CD4-positive, alpha-beta T cell treated with Interferon gamma for 1 hour (primary cell): ENCODE measurements around the gene SH3BP2.
"Not testable (repeated sequence)": the region's sequence is repeated elsewhere in the genome, so short reads cannot be mapped to it uniquely, and the experiment has no call there.

Source experiments
- DNase-seq: peaks from one replicate; pipeline ENCODE4 v3.0.0-alpha.2; 2020

Gene SH3BP2

DNA sequence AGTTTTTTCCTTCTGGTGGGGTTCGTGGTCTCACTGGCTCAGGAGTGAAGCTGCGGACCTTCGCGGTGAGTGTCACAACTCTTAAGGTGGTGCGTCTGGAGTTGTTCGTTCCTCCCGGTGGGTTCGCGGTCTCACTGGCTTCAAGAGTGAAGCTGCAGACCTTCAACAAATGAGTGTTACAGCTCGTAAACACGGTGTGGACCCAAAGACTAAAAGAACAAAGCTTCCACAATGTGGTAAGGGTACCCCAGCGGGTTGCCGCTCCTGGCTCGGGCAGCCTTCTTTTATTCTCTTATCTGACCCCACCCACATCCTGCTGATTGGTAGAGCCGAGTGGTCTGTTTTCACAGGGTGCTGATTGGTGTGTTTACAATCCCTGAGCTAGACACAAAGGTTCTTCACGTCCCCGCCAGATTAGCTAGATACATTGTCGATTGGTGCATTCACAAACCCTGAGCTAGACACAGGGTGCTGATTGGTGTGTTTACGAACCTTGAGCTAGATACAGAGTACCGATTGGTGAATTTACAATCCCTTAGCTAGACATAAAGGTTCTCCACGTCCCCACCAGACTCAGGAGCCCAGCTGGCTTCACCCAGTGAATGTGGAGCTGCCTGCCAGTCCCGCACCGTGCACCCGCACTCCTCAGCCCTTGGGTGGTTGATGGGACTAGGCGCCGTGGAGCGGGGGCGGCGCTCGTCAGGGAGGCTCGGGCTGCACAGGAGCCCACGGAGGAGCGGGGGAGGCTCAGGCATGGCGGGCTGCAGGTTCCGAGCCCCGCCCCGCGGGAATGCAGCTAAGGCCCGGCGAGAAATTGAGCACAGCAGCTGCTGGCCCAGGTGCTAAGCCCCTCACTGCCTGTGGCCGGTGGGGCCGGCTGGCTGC, 30.2 kb upstream of the SH3BP2 start:
- DNase-seq: not testable (repeated sequence)

DNA sequence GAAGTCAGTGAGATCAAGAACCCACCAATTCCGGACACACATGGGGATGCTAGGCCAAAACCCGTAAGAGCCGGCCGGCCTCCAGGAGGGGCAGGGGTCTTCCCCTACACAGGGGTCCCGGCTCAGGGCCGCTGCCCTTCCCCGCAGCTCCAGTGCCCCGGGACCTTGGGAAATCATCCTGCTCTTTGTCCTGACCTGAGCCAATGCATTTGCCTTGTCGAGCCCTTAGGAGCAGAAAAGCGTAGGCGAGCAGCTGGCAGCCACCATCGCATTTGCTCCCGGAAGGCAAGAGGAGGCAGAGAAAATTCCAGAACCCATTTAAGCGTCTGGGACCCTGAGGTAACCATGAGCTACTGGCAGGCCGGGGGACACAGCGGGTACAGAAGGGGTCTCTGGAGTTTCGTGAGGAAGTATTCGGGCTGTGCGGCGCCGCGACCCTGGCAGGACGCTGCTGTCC, 29.3 kb upstream of the SH3BP2 start:
- no peak for DNase-seq

DNA sequence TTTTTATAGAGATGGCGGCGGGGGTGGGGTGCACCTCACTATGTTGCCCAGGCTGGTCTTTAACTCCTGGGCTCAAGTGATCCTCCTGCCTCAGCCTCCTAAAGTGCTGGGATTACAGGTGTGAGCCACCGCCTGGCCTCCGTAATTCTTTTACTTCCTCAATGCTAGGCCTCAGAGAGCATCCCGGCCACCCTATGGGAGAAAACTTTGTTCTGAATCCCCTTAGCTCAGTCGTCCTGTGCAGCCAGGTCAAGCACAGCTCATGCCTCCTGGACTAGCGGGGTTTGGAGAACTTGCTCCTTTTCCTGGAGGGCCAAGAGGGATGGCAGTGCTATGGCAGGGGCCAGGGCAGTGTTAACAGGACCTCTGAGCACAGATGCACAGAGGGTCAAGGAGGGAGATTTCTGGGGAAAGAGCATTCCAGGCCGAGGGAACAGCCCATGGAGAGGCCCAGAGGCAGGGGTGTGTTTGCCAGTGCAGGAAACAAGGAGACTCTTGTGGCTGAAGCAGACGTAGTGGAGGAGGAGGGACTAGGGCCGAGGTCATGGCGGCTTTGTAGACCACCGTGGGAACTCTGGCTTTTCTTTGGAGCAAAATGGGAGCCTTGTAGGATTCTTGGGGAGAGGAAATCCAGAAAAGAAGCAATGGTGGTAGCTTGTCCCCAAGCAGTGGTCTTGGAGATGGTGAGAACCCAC, 26.9 kb upstream of the SH3BP2 start:
- no peak for DNase-seq

DNA sequence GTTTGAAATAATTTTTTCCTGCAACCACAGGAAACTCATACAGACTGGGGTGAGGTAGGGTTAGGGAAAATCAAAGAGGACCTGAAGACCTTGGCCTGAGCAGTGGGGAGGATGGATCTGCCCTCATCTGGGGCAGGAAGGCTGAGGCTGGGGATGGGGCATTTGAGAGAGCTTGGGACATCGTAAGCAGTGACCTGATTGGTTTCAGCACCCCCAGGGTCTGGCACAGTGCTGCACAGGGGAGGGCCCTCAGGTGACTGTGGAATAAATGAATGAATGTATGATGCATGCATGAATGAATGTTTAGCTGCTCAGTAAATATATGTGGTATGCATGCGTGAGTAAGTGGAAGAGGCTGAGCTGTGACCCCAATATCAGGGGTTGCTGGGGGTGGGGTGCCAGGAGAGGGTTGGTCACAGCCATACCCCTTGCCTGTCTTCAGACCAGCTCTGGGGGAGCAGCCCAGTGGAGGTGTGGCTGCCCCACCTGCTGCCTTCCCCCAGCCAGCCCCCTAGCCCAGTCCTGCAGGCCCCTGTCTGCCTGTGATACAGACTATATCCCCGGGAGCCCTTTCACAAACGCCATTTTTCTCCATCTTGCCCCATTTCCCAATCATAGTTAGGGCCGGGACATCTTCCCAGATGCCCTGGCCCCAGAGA, 25.7 kb upstream of the SH3BP2 start:
- DNase-seq: no peak

DNA sequence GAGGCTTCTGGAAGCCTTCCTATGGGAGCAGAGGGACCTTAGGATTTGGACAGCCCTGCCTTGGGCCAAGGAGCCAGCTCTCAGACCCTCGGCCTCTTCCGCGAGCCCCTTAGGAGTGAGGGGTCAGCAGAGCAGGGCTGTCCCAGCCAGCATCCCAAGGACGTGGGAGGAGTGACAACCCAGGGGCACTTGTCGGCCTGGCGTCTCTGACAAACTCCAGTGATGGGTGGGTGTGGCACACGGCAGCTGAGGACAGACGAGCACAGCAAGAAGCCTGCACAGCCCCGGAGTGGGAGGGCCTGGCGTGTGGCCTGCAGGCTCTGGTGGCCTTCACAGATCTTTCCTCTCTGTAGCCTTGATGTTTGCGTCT, 25.2 kb upstream of the SH3BP2 start:
- DNase-seq: no peak

DNA sequence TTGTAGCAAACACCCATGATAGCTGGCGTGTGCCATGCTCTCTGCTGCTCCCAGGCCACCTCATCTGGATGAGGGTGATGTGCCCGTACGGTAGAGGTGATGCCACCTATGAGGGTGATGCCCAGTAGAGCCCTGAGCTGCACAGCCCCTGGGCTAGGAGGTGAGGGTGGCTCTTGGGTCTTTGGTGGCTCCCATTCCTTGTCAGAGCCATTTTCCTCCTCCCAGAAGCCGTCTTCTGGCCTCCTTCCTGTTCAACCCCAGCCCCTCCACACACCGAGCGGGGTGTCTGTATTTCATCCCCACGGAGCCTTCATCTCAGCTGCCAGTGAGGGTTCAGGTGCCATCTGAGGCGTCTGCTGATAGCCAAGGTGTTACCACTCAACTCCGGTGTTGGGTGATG, 24.8 kb upstream of the SH3BP2 start:
- no peak for DNase-seq

DNA sequence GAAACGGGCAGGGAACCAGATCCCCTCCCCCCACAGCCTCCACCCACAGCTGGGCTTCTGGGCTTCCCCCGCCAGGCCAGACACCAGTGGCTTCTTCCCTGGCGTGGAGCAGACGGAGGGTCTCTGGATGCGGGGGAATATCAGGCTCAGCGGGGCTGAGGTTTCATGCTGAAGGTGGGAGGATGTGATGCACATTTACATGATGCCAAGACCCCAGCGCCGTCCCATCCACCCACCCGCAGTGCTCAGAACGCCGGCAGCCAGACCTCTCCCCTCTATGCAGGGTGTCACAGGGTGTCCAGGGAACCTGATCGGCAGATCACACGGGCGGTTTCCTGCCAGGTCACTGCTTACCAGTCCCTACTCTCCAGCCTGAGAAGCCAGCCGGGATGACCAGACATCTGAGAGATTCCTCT, 24.0 kb upstream of the SH3BP2 start:
- no peak for DNase-seq

DNA sequence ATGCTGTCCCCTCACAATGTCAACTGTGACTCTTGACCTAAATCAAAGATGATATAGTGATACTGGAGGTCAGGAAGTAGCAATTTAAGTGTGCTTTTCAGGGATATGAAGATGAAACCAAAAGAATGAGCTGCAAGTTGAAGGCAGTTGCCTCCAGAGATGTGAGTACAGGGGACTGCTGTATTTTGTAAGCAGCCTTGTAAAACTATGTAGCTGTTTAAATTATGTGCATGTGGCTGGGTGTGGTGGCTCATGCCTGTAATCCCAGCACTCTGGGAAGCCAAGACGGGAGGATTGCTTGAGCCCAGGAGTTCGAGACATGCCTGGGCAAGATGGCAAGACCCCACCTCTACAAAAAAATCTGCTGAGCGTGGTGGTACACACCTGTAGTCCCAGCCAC, 21.6 kb upstream of the SH3BP2 start:
- DNase-seq: no peak

DNA sequence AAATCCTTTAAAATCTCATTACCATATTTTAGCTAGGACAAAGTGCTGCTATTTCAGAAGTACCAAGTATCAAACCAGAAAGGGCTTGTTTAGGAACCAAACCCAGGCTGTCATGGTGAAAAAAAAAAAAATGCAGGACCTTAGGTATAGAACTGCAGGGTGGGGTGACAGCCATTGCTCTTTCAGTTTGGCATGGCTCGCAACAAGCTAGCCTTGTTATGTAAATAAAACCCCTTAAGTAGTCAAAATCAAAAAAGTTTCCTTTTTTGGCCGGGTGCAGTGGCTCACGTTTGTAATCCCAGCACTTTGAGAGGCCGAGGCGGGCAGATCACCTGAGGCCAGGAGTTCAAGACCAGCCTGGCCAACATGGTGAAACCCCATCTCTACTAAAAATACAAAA, 12.2 kb upstream of the SH3BP2 start:
- not testable (repeated sequence) for DNase-seq

DNA sequence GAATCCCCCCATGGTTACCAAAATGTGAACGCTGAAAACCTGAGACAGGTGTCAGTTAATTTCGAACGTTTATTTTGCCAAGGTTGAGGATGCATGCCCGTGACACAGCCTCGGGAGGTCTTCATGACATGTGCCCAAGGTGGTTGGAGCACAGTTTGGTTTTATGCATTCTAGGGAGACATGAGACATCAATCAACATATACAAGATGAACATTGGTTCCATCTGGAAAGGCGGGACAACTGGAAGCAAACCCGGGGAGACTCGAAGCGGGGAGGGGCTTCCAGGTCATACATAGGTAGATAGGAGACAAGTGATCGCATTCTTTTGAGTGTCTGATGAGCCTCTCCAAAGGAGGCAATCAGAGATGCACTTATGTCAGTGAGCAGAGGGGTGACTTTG, 11.0 kb upstream of the SH3BP2 start:
- DNase-seq: no peak

DNA sequence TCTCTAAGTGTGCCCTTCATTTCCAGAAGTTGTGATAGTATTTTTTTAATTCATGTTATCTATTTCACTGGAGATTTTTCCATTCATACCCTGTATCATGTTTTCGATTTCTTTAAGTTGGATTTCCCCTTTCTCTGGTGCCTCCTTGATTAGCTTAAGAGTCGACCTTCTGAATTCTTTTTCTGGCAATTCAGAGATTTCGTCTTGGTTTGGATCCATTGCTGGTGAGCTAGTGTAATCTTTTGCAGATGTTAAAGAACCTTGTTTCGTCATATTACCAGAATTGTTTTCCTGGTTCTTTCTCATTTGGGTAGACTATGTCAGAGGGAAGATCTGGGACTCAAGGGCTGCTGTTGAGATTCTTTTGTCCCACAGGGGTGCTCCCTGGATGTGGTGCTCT, 9.1 kb upstream of the SH3BP2 start:
- no peak for DNase-seq

DNA sequence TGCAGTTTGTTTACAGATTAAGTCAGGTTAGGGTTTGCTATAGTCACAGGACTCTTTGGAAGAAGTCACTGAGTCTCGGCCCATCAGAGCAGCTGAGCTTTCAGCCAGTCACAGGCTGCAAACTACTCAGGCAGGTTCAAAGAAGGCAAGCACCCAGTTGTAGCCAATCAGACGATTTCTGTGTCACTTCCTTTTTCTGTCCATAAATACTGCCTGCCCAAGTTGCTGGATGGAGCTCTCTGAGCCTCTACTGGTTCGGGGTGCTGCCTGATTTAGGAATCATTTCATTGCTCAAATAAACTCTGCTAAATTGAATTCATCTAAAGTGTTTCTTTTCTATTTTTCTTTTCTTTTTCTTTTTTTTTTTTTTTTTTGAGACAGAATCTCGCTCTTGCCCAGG, 7.3 kb upstream of the SH3BP2 start:
- DNase-seq: peak; percentile 72

DNA sequence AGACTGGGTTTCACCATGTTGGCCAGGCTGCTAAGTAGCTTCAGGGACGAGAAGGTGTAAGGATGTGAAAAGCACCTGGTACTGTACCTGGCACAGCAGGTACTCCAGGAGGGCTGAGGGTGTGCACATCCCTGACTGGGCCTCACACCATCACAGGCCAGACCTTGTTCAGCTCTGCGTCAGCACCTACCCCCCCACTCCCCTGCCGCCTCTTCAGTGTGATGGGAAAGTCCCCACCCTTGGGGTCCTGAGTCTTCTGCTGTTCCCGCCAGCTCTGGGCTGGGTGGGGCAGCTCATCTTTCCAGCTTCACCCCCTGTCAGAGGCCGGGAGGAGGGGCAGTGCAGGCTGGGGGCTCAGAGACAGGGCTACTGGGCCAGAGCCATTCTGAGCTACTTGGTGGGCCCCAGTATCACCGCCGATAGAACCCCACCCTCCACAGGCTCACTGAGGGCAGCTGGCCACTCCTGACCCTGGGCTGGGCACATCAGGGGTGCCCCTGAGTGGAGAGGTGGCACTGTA, 6.7 kb upstream of the SH3BP2 start:
- peak; percentile 87 for DNase-seq

DNA sequence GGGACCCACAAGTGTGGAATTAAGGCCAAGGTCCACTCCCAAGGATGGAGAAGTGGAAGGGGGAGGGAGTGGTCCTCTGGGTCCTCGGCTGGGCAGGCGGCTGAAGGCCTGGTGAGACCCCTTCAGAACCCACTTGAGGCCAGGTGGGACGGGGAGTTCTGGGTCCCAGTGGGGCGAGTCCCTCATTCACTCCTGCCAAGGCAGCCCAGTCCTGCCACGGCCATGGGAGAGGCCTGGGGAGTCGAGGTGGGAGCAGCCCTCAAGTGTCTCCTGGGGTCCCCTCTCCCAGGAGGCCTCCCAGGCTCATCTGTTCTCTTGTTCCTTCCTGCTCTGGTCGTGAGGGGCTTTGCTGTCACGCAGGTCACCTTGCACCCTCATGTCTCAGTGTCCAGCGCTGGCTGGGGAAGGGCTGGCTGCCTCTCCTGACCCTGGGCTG, 6.1 kb upstream of the SH3BP2 start:
- DNase-seq: no peak

DNA sequence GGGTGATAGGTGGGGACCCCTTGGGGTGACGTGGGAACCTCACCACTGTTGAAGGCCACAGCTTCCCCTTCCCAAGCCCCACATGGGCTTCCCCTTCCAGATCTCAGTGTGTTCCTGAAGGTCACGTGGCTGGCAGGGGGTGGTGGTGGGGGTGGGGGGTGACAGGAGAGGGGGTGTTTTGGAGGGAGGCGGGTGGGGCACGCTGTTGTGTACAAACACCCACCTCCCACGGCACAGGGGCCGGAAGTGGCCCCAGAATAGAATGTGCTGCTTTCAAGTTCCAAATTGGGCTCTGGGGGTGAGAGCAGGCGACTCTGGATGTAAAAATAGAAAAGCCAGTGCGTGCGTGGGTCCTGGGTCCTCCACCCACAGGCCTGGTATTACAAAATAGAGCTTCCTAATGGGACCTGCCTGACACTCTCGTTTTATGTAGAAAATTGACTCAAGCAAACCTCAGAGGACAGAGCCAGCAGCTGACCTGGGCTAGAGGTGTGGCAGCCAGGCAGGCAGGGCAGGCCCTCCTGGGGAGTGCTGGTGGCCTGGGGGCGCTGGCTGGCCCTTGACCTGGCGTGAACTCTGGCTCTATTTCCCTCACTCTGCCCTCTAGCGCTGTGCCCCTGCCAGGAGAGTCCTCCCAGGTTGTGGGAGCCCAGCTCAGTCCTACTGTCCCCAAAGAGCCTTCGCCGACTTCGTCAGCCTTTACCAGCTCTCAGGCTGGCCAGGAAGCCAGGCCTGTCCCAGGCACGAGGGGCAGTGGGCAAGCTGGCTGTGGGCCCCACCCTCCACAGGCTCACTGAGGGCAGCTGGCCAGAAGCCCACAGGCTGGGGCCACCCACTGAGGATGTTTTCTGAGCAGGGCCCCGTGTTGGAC, 5.4 kb upstream of the SH3BP2 start:
- DNase-seq: peak; percentile 88

DNA sequence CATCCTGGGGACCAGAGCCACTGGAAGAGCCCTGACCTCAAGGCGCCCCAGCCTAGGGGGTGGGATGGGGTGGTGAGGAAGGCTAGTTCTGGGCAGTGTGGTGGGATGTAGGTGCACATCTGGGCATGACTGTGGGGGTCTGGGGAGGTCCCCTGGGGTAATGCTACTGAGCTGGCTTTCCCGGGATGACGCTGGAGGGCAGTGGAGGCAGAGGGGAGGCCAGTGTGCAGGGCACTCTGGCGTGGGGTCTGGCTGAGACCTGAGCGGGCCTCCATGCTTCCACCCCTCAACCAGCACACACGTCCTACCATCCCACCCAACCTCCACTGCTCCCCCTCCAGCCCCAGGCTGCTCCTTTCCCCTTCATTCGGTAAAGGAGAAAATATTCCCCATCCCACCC, 4.8 kb upstream of the SH3BP2 start:
- DNase-seq: no peak

DNA sequence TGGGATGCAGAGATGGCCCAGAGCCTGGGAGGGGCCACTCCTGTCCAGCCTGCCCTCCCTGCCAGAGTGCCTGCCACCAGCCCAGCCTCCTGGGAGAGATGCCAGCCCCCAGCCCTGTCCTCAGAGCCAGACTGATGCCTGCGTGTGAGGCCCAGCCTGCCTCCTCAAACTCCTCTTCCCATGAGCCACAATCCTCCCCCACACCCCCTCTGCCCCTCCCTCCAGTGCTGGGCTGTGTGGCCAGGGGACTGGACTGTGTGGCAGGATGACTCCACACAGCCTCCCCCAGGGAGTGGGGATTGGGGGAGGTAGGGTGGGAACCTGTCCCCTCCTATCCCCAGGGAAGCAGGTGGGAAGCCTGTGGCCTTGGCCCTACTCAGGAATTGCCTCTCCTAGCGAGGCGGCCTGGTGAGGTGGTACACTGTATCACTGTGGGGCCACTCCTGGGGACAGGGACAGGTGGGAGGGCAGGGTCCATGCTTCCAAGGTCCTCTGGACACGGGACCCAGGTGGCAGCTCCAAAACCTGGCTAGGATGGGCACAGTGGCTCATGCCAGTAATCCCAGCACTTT, 4.3 kb upstream of the SH3BP2 start:
- no peak for DNase-seq

DNA sequence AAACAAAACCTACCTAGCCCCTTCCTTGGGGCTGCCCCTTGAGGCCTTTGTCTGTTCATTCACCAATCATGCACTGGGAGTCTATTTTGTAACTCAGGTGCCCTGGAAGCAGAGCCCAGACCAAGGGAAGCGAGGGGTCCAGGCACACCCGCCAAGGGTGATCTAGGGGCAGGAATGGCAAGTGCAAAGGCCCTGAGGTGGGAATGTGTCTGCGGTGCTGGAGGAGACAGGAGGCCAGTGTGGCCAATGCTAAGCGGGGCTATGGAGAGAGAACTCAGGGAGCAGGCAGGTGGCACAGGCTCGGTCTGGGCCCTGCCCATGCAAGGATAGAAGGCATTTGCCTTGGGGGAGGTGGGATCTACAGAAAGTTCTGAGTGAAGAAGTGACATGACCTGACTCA, 3.5 kb upstream of the SH3BP2 start:
- no peak for DNase-seq

DNA sequence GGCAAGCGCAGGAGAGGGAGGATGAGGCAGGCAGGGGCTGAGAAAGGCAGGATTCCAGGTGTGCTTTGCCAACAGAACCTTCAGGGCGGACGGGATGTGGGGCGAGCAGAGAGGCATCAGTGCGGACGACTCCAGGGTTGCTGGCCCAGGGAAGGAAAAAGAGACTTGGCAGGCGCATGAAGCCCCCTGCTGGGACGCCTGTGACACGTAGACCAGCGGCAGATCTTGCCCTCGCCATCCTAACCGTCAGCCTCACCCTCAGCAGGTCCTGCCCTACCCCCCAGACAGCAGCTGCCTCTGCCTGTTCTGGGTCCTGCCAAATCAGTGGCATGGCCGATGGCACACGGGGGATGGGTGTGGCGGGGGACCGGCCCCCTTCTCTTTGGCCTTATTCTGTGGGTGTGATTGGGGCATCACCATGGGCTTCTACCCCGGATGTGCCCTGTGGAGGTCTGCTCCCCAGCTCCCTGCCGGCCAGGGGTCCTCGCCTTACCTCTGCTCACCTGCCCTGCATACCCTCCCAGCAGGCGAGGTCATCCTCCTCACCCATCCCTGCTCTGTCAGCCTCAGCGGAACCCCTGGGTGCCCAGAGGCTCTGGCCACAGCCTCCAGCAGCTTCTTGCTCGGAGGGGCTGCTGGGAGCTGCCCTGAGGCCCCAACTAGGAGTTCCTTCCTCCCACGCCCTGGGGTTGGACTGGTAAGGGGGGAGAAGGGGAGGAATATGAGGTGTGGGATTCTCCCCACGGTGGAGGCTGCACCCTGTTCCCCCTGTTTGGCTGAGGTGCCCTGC, 2.9 kb upstream of the SH3BP2 start:
- DNase-seq: no peak

DNA sequence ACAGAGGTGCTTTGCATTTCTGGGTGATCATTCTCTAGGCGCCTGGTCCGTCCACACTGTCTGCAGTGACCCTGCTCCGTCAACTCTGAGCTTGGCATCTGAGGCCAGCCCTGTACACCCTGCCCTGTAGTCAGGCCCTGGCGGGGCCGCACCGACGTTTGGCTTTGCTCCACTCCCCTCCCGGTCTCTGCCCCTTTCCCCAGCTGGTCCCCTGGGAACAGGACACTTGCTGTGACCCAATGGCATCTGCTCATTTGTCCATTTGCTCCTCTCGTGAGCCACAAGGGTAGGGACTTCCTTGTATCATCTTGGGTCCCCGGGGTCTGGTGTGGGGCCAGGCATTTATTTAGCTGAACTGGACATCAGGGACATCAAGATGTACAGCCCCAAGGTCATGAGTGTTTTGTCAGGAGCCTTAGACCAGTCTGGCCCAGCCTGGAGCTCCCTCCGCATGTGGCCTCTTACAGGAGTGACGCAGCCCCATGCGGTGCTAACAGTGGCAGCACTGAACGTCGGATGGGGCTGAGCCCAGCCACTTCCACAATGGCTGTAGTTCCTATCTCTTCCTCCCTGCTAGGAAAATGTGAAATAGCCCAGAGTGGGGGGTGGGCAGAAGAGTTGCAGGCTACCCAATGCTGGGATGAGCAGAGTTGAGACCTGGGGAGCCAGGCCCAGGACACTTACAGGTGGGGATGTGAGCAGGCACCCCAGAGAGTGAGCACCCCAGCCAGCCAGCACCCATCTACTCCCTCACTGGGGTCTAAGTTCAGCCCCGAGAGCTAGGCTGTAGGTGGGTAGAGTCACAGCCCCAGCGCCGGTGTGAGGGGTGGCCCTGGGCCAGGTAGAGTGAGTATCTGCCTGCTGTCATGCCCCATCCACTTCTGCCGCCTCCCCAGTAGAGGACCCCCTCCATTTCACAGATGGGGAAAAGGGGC, 2.0 kb upstream of the SH3BP2 start:
- DNase-seq: peak; percentile 38
